ENCODE data around the gene CLDND2. TPM values are rescaled to one million over a fixed set of nuclear protein-coding genes. Genes with fewer than 3 reads are reported as not detected.

The CLDND2 gene
- total RNA-seq, 1 experiment from 2014 or later = 1.2 TPM

DNA sequence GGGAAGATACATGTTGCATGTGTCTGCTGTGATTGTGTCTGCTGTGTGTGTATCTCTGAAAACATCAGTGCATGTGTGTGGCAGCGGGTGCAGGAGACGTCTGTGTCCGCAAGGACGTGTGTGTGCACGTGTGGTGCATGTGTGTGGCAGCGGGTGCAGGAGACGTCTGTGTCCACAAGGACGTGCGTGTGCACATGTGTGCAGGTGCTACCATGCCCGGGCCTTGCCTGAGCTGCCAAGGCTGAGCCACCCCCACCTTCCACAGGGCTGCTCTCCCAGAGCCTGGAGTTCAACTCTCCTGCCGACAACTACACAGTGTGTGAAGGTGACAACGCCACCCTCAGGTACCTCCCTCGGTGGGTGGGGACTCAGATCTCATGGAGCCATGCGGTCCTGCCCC is 47.0 kb downstream of the CLDND2 start:
- DNase-seq = peak; percentile 30
- Histone ChIP-seq H3K4me3 (ENCODE audit: insufficient read depth, low read depth, low read length) (no peak overlapping the region), H3K36me3 (replicated peaks; ENCODE audit: control insufficient read depth, insufficient read depth, low read length) (no peaks in the 10 kb centered on the region; the same call in 1 of the 2 replicates), H3K27me3 (ENCODE audit: control insufficient read depth, insufficient read depth, low read length) (peaks cover 2% of the 10 kb centered on the region; the same call in 1 of the 2 replicates)

DNA sequence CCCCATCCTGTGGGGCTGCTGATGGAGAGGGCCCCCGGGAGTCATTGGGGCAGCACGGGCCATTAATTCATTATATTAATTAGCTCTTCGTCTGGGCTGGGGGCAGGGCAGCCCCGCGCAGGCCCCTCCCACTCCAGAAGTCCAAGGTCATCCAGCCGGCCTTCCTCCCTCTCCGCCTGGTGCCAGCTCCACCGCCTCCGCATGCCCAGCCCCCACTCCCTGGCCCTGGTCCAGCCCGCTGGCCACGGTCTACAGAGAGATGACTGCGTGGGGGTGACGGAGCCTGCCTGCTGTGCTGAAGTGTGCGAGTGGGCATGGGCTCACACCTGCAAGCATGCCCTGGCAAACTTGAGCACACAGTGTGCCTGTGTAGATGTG is 48.5 kb downstream of the CLDND2 start:
- peak; percentile 61 for DNase-seq

DNA sequence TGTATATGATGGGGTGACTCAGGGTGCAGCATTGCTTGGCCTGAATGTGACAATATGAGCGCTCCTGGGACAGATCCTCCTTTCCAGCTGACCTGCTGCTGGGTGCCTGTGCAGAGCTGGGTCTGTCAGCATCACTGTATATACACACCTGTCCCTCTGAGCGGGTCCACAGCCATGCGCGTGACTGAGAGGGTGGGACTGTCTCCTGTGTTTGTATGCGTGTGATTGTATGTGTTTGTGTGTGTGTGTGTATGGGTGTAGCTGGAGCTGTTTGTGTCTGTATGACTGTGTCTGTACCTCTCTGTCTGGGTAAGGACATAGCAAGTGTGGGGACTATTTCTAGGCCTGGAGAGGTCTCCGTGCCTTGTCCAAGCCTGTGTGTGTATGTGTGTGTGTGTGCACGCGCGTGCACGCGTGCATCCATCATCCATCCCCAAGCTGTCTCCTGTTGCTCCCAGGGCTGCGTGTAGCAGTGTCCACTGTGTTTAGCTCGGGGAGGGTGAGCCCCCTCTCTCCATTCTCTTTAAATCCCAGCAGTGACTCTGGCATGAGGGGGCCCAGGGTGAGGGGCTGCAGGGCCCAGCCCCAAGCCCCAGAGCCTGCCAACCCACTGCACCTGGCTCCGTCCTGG is 49.0 kb downstream of the CLDND2 start:
- Histone ChIP-seq H3K36me3 (replicated peaks; ENCODE audit: control insufficient read depth, insufficient read depth, low read length) (no peaks in the 10 kb centered on the region; the same call in 1 of the 2 replicates), H3K4me3 (ENCODE audit: insufficient read depth, low read depth, low read length) (no peak overlapping the region), H3K27me3 (ENCODE audit: control insufficient read depth, insufficient read depth, low read length) (no peaks in the 10 kb centered on the region)
- DNase-seq = no peak

More for the DNA sequence above, 48.5 kb downstream of the CLDND2 start:
- Histone ChIP-seq H3K27me3 (ENCODE audit: control insufficient read depth, insufficient read depth, low read length) (no peaks in the 10 kb centered on the region), H3K36me3 (replicated peaks; ENCODE audit: control insufficient read depth, insufficient read depth, low read length) (no peaks in the 10 kb centered on the region; the same call in 1 of the 2 replicates), H3K4me3 (ENCODE audit: insufficient read depth, low read depth, low read length) (no peak overlapping the region)

DNA sequence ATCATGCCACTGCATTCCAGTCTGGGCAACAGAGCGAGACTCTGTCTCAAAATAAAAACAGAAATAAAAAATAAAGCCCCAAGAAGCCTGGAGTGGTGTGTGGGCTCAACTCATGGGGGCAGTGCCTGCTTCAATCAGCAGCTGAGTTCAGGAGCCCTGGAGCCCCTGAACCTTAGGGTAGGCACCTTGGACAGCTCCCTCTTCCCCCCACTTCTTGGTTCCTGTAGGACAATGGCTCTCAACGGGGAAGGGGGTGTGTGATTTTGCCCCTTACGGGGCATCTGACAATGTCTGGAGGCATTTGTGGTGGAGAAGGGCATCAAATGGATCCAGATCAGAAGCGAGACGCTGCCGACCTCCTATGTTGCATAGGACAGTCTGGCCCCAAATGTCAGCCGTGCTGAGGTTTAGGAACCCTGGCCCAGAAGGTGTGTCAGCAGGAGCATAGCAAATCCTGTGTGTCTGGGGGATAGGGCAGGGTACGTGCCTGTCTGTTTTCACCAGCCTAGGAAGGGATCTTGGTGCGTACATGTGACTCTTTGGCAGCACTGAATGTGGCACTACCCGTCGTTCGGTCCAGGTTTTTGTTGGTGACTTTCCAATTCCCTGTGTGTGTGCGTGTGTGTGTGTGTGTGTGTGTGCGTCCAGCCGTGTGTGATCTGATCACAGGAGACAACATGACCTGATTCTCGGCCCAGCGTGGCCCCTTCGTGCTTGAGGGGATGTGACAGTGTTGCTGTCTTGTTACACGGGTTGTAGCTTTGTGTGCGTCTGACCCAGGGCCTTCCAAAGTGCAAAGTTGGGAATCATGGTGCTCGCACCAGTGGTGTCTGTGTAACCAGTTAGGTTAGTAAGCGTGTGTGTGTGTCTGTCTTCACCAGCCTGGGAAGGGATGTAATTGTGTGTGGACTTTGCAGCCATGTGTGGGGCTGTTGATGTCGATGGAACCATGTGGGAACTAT is 49.8 kb downstream of the CLDND2 start:
- no peaks in the 10 kb centered on the region for H3K36me3 ChIP-seq (replicated peaks; ENCODE audit: control insufficient read depth, insufficient read depth, low read length)
- no peak overlapping the region for H3K4me3 ChIP-seq (ENCODE audit: insufficient read depth, low read depth, low read length)
- no peaks in the 10 kb centered on the region for H3K27me3 ChIP-seq (ENCODE audit: control insufficient read depth, insufficient read depth, low read length)
- DNase-seq = peak; percentile 68

DNA sequence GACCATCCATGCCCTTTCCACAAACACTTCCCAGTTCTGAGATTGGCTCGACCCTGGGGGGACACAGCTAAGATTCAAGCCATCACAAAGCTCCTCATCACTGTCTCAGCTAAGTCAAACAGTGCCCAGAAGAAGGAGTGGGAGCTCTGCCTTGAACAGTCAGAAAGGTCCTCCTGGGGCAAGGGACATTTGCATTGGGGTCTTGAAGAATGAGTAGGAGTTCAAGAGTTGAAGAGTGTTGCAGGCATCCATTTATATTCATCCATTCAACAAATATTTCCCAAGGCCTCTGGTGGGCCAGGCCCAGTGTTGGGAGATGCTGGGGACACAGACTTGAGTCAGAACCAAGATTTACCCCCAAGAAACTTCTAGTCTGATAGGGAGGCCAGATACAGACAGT is 50.8 kb downstream of the CLDND2 start:
- Histone ChIP-seq H3K27me3 (ENCODE audit: control insufficient read depth, insufficient read depth, low read length) (no peaks in the 10 kb centered on the region), H3K36me3 (replicated peaks; ENCODE audit: control insufficient read depth, insufficient read depth, low read length) (0 out of 2 replicates have a peak, but pooled peaks cover 1% of the 10 kb centered on the region), H3K4me3 (ENCODE audit: insufficient read depth, low read depth, low read length) (no peak overlapping the region)
- DNase-seq = no peak

DNA sequence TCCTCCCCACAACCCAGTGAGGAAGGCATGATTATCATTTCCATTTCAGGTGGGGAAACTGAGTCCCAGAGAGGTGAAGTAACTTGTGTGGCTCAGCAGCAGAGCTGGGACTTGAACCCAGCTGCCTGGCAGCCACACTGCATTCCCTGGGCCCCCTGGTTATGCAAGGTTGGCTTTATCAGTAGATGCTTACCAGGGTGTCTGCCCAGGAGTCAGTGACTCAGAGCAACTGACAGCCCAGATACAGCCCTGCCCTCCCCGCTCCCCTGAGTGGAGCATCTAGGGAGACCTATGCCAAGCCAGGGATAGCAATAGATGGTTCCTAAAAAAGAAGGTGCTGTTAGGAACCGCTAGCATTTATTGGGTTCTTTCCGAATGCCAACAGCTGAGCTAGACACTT is 51.4 kb downstream of the CLDND2 start:
- no peaks in the 10 kb centered on the region; the same call in 1 of the 2 replicates for H3K27me3 ChIP-seq (ENCODE audit: control insufficient read depth, insufficient read depth, low read length)
- H3K4me3 ChIP-seq (ENCODE audit: insufficient read depth, low read depth, low read length) = no peak overlapping the region
- H3K36me3 ChIP-seq (replicated peaks; ENCODE audit: control insufficient read depth, insufficient read depth, low read length) = 0 out of 2 replicates have a peak, but pooled peaks cover 1% of the 10 kb centered on the region
- DNase-seq = no peak

Other genes with a start within 250 kb of the CLDND2 start
- not detected in 2 replicates for gene SIGLEC9, start 244.1 kb downstream of the CLDND2 start, total RNA-seq (2014; rRNA removed; shearing (Covaris generic))
- not detected in 2 replicates for gene SIGLEC7, start 226.7 kb downstream of the CLDND2 start, total RNA-seq (2014; rRNA removed; shearing (Covaris generic))
- 0.04 and 0.28 TPM in 2 replicates for gene CD33, start 143.9 kb downstream of the CLDND2 start, total RNA-seq (2014; rRNA removed; shearing (Covaris generic))
- gene SIGLECL1, start 117.9 kb downstream of the CLDND2 start, total RNA-seq (2014; rRNA removed; shearing (Covaris generic)) = not detected in 2 replicates
- 18.2 and 24.5 TPM in 2 replicates for gene IGLON5, start 57.4 kb downstream of the CLDND2 start, total RNA-seq (2014; rRNA removed; shearing (Covaris generic))
- 9.6 and 13.2 TPM in 2 replicates for gene VSIG10L, start 26.9 kb downstream of the CLDND2 start, total RNA-seq (2014; rRNA removed; shearing (Covaris generic))
- 106 and 125 TPM in 2 replicates for gene ETFB, start 2.6 kb downstream of the CLDND2 start, total RNA-seq (2014; rRNA removed; shearing (Covaris generic))
- not detected in 2 replicates for gene NKG7, start 3.7 kb upstream of the CLDND2 start, total RNA-seq (2014; rRNA removed; shearing (Covaris generic))
- not detected in 2 replicates for gene LIM2, start 19.0 kb upstream of the CLDND2 start, total RNA-seq (2014; rRNA removed; shearing (Covaris generic))
- 3.2 and 5.4 TPM in 2 replicates for gene C19orf84, start 21.6 kb upstream of the CLDND2 start, total RNA-seq (2014; rRNA removed; shearing (Covaris generic))
- not detected in 2 replicates for gene SIGLEC10, start 48.6 kb upstream of the CLDND2 start, total RNA-seq (2014; rRNA removed; shearing (Covaris generic))
- not detected in 2 replicates for gene SIGLEC8, start 89.5 kb upstream of the CLDND2 start, total RNA-seq (2014; rRNA removed; shearing (Covaris generic))
- gene CEACAM18, start 109.5 kb upstream of the CLDND2 start, total RNA-seq (2014; rRNA removed; shearing (Covaris generic)) = not detected in 2 replicates
- gene SIGLEC12, start 132.8 kb upstream of the CLDND2 start, total RNA-seq (2014; rRNA removed; shearing (Covaris generic)) = not detected in 2 replicates
- not detected in 2 replicates for gene SIGLEC6, start 162.7 kb upstream of the CLDND2 start, total RNA-seq (2014; rRNA removed; shearing (Covaris generic))
- 2.4 and 3.0 TPM in 2 replicates for gene ZNF175, start 202.3 kb upstream of the CLDND2 start, total RNA-seq (2014; rRNA removed; shearing (Covaris generic))

Measured in H7 (cell line).